Measurements from ENCODE around the gene CARD11.

CARD11 gene

DNA sequence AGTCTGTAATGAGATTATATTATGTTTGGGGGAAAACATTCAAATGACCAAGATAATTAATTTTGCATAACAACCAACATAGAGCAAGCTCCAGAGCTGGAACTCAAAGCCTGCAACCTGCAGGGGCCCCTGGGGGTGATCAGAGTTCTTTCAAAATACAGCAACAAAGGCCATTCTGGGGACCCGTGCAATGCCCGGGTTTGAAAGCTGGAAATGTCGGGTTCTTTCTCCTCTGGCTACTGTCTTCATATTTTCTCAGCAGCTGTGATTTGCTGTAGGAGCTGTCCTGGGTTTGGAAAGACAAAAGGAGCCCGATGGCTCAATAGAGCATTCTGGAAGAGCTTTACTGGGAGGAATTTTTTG lies 30.8 kb upstream of the CARD11 start:
- no peak overlapping the region for H3K27ac ChIP-seq (ENCODE audit: low read depth, low read length)
- no peaks in the 10 kb centered on the region for H3K27me3 ChIP-seq (ENCODE audit: control insufficient read depth, insufficient read depth, low read length)
- H3K36me3 ChIP-seq (ENCODE audit: control insufficient read depth, insufficient read depth, low read length) = no peaks in the 10 kb centered on the region

GRCh38 chr7:3073763-3074458 lies 30.2 kb upstream of the CARD11 start:
- H3K9ac ChIP-seq (ENCODE audit: low read length) = no peak overlapping the region
- H3K4me3 ChIP-seq (ENCODE audit: low read length) = no peak overlapping the region
- H3K4me1 ChIP-seq (ENCODE audit: control insufficient read depth, insufficient read depth, low read length) = no peaks in the 10 kb centered on the region
- no peaks in the 10 kb centered on the region for H3K36me3 ChIP-seq (ENCODE audit: control insufficient read depth, insufficient read depth, low read length)
- H3K27ac ChIP-seq (ENCODE audit: low read depth, low read length) = no peak overlapping the region
- H3K27me3 ChIP-seq (ENCODE audit: control insufficient read depth, insufficient read depth, low read length) = no peaks in the 10 kb centered on the region

More for the DNA sequence above, 30.8 kb upstream of the CARD11 start:
- Histone ChIP-seq H3K4me1 (ENCODE audit: control insufficient read depth, insufficient read depth, low read length) (no peaks in the 10 kb centered on the region), H3K9ac (ENCODE audit: low read length) (no peak overlapping the region), H3K4me3 (ENCODE audit: low read length) (no peak overlapping the region)

- Histone ChIP-seq H3K27ac (ENCODE audit: low read depth, low read length) (no peak overlapping the region), H3K4me3 (ENCODE audit: low read length) (no peak overlapping the region), H3K9ac (ENCODE audit: low read length) (no peak overlapping the region), H3K36me3 (ENCODE audit: control insufficient read depth, insufficient read depth, low read length) (no peaks in the 10 kb centered on the region), H3K27me3 (ENCODE audit: control insufficient read depth, insufficient read depth, low read length) (no peaks in the 10 kb centered on the region), H3K4me1 (ENCODE audit: control insufficient read depth, insufficient read depth, low read length) (no peaks in the 10 kb centered on the region)
Observed at GRCh38 chr7:3070908-3071307, 27.2 kb upstream of the CARD11 start.

DNA sequence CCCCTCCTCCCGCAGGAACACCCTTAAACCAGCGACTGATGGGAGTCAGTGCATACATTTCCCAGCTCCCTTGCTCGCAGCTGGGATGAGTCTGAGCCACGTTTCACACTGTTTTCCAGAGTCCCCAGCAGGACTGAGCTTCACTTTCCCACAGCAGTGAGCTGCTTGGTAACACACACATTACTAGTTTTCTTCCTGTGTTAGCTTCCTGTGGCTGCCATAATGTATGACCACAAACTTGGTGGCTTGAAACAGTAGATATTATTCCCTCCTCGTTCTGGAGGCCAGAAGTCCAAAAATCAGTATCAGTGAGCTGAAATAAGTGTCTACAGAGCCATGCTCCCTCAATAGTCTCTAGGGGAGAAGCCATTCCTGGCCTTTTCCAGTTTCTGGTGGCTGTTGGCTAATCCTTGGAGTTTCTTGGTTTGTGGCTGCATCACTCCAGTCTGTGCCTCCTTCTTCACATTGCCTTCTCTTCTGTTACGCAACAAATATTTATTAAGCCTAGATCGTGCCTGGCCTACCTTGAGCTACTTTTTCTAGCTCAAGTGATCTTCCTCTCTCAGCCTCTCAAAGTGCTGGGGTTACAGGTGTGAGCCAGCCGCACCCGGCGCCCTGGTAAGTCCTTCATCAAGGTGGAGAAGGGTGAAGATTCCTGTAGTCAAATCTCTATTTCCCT lies 26.2 kb upstream of the CARD11 start:
- no peak overlapping the region for H3K4me3 ChIP-seq (ENCODE audit: low read length)
- no peaks in the 10 kb centered on the region for H3K36me3 ChIP-seq (ENCODE audit: control insufficient read depth, insufficient read depth, low read length)
- H3K4me1 ChIP-seq (ENCODE audit: control insufficient read depth, insufficient read depth, low read length) = no peaks in the 10 kb centered on the region
- H3K27ac ChIP-seq (ENCODE audit: low read depth, low read length) = no peak overlapping the region
- no peak overlapping the region for H3K9ac ChIP-seq (ENCODE audit: low read length)
- no peaks in the 10 kb centered on the region for H3K27me3 ChIP-seq (ENCODE audit: control insufficient read depth, insufficient read depth, low read length)

GRCh38 chr7:3068530-3068929 lies 24.9 kb upstream of the CARD11 start:
- no peaks in the 10 kb centered on the region for H3K27me3 ChIP-seq (ENCODE audit: control insufficient read depth, insufficient read depth, low read length)
- no peak overlapping the region for H3K27ac ChIP-seq (ENCODE audit: low read depth, low read length)
- H3K36me3 ChIP-seq (ENCODE audit: control insufficient read depth, insufficient read depth, low read length) = no peaks in the 10 kb centered on the region
- H3K4me1 ChIP-seq (ENCODE audit: control insufficient read depth, insufficient read depth, low read length) = no peaks in the 10 kb centered on the region
- no peak overlapping the region for H3K9ac ChIP-seq (ENCODE audit: low read length)
- H3K4me3 ChIP-seq (ENCODE audit: low read length) = no peak overlapping the region

GRCh38 chr7:3067606-3068380 lies 24.1 kb upstream of the CARD11 start:
- Histone ChIP-seq H3K9ac (ENCODE audit: low read length) (no peak overlapping the region), H3K4me1 (ENCODE audit: control insufficient read depth, insufficient read depth, low read length) (no peaks in the 10 kb centered on the region), H3K36me3 (ENCODE audit: control insufficient read depth, insufficient read depth, low read length) (no peaks in the 10 kb centered on the region), H3K27ac (ENCODE audit: low read depth, low read length) (no peak overlapping the region), H3K4me3 (ENCODE audit: low read length) (no peak overlapping the region), H3K27me3 (ENCODE audit: control insufficient read depth, insufficient read depth, low read length) (no peaks in the 10 kb centered on the region)

DNA sequence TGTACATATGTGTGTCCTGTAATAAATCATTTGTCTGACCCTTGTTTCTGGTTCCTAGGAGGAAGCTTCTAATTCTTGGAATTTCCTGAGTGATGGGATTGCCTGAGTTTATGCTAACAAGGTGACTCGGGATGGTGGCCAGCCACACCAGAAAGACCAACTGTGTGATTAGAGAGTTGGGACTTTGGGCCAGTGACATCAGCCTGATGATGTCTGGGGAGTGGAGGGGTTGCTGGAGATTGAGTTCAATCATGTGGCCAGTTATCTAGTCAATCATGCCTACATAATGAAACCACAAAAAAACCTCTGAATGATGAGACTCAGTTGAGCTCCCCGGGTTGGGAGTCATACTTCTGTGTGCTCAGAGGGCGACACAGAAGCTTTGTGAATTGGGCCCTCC lies 23.5 kb upstream of the CARD11 start:
- H3K4me3 ChIP-seq (ENCODE audit: low read length) = no peak overlapping the region

GRCh38 chr7:3066506-3066905 lies 22.8 kb upstream of the CARD11 start:
- no peaks in the 10 kb centered on the region for H3K4me1 ChIP-seq (ENCODE audit: control insufficient read depth, insufficient read depth, low read length)
- no peak overlapping the region for H3K4me3 ChIP-seq (ENCODE audit: low read length)
- H3K27me3 ChIP-seq (ENCODE audit: control insufficient read depth, insufficient read depth, low read length) = no peaks in the 10 kb centered on the region
- H3K9ac ChIP-seq (ENCODE audit: low read length) = no peak overlapping the region
- no peaks in the 10 kb centered on the region for H3K36me3 ChIP-seq (ENCODE audit: control insufficient read depth, insufficient read depth, low read length)
- no peak overlapping the region for H3K27ac ChIP-seq (ENCODE audit: low read depth, low read length)

More for the DNA sequence above, 23.5 kb upstream of the CARD11 start:
- H3K9ac ChIP-seq (ENCODE audit: low read length) = no peak overlapping the region
- H3K27ac ChIP-seq (ENCODE audit: low read depth, low read length) = no peak overlapping the region
- no peaks in the 10 kb centered on the region for H3K27me3 ChIP-seq (ENCODE audit: control insufficient read depth, insufficient read depth, low read length)
- H3K4me1 ChIP-seq (ENCODE audit: control insufficient read depth, insufficient read depth, low read length) = no peaks in the 10 kb centered on the region
- no peaks in the 10 kb centered on the region for H3K36me3 ChIP-seq (ENCODE audit: control insufficient read depth, insufficient read depth, low read length)

- Histone ChIP-seq H3K4me3 (ENCODE audit: low read length) (no peak overlapping the region), H3K36me3 (ENCODE audit: control insufficient read depth, insufficient read depth, low read length) (no peaks in the 10 kb centered on the region), H3K9ac (ENCODE audit: low read length) (no peak overlapping the region), H3K27me3 (ENCODE audit: control insufficient read depth, insufficient read depth, low read length) (no peaks in the 10 kb centered on the region), H3K27ac (ENCODE audit: low read depth, low read length) (no peak overlapping the region), H3K4me1 (ENCODE audit: control insufficient read depth, insufficient read depth, low read length) (no peaks in the 10 kb centered on the region)
Observed at GRCh38 chr7:3065724-3066143, 22.1 kb upstream of the CARD11 start.

DNA sequence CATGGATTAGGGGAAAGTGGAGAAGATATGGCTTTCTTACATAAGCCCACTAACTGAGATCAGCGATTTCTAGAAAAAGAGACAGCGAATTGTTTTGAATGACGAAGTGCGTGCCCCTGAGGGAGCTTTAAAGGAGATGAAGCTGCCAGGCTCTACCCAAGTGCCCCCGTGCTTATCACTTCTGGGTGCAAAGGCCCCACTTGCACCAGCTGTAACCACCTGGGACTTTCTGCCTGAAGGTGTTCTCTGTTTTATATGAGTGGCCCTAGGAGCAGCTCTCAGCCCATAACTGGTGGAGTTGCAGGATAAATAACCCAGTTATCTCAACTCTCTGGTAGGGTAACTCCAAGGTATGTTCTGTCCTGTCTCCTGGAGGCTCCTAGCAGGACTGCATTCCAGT lies 20.4 kb upstream of the CARD11 start:
- H3K27ac ChIP-seq (ENCODE audit: low read depth, low read length) = no peak overlapping the region
- no peak overlapping the region for H3K4me3 ChIP-seq (ENCODE audit: low read length)
- H3K27me3 ChIP-seq (ENCODE audit: control insufficient read depth, insufficient read depth, low read length) = no peaks in the 10 kb centered on the region
- no peaks in the 10 kb centered on the region for H3K36me3 ChIP-seq (ENCODE audit: control insufficient read depth, insufficient read depth, low read length)
- H3K9ac ChIP-seq (ENCODE audit: low read length) = no peak overlapping the region
- H3K4me1 ChIP-seq (ENCODE audit: control insufficient read depth, insufficient read depth, low read length) = no peaks in the 10 kb centered on the region

GRCh38 chr7:3063016-3063753 lies 19.5 kb upstream of the CARD11 start:
- H3K27ac ChIP-seq (ENCODE audit: low read depth, low read length) = no peak overlapping the region
- no peak overlapping the region for H3K4me3 ChIP-seq (ENCODE audit: low read length)
- H3K9ac ChIP-seq (ENCODE audit: low read length) = no peak overlapping the region
- H3K27me3 ChIP-seq (ENCODE audit: control insufficient read depth, insufficient read depth, low read length) = no peaks in the 10 kb centered on the region
- no peaks in the 10 kb centered on the region for H3K36me3 ChIP-seq (ENCODE audit: control insufficient read depth, insufficient read depth, low read length)
- no peaks in the 10 kb centered on the region for H3K4me1 ChIP-seq (ENCODE audit: control insufficient read depth, insufficient read depth, low read length)

GRCh38 chr7:3057066-3057420 lies 13.4 kb upstream of the CARD11 start:
- H3K9ac ChIP-seq (ENCODE audit: low read length) = no peak overlapping the region
- H3K27me3 ChIP-seq (ENCODE audit: control insufficient read depth, insufficient read depth, low read length) = no peaks in the 10 kb centered on the region
- no peaks in the 10 kb centered on the region for H3K36me3 ChIP-seq (ENCODE audit: control insufficient read depth, insufficient read depth, low read length)
- peaks cover 2% of the 10 kb centered on the region for H3K4me1 ChIP-seq (ENCODE audit: control insufficient read depth, insufficient read depth, low read length)
- H3K4me3 ChIP-seq (ENCODE audit: low read length) = no peak overlapping the region
- H3K27ac ChIP-seq (ENCODE audit: low read depth, low read length) = peak overlapping the region; percentile 57

Measured in rectal smooth muscle tissue (tissue), 1 donor.